HCT116 (cell line): ENCODE data around the gene HSDL2. TPM values are rescaled to one million over a fixed set of nuclear protein-coding genes. Genes with fewer than 3 reads are reported as not detected.

Source experiments
- ATAC-seq: fragments of 200-7000 bp; cut with Tn5 transposase; 2 replicates; pipeline ENCODE4 v1.9.1; 2020; ENCODE audit warnings: mild to moderate bottlenecking, moderate library complexity
- BruUV-seq: library from RNA; stranded (reverse); fragments of 400-500 nt; replicated peaks from 2 replicates; lab custom pipeline; 2021; lab: Mats Ljungman, UMichigan
- CTCF ChIA-PET: fragments of 300-600 bp; sonication (Branson Sonifier 250); formaldehyde crosslinking; loops from one replicate; lab custom pipeline; 2021; ENCODE audit warnings: antibody characterized with exemption; lab: Charles Lee
- POLR2A ChIA-PET: fragments of 300-600, 350-600 bp; sonication (Branson Sonifier 250); formaldehyde crosslinking; loops from one replicate; lab custom pipeline; 2021; ENCODE audit warnings: antibody characterized with exemption; lab: Charles Lee
- RAD21 ChIA-PET, 2 experiments: fragments of 300-600 bp; sonication (Branson Sonifier 250); formaldehyde crosslinking; loops; one replicate each; lab custom pipeline; 2023; ENCODE audit warnings: low total read pairs in 2 of 2; ENCODE audit not compliant: uncharacterized antibody in 2 of 2, unreplicated experiment in 2 of 2, low non-redundant PET in 1 of 2; lab: Charles Lee
- DNase-seq: peaks from one replicate; pipeline ENCODE4 v3.0.0-alpha.2; 2010; ENCODE audit warnings: low read depth, low spot score
- H2AFZ ChIP-seq: fragments of 200-600 bp; shearing (Covaris generic), sonication (generic); 2 replicates; pipeline ENCODE4 v1.6.1; 2017; ENCODE audit warnings: low read depth, mixed run types, mixed read lengths, antibody characterized with exemption, low read length; ENCODE audit not compliant: poor library complexity, severe bottlenecking
- H3K27ac ChIP-seq: 2 replicates; pipeline ENCODE4 v1.5.1; 2012; ENCODE audit warnings: low read depth, low read length
- H3K27me3 ChIP-seq: fragments of 200-600 bp; sonication (generic); 2 replicates; pipeline ENCODE4 v1.6.1; 2016; ENCODE audit warnings: mixed run types, low read length, mixed read lengths; ENCODE audit not compliant: insufficient read depth
- H3K36me3 ChIP-seq, 2 experiments: fragments of 200-500 bp in 1 of 2; fragments of 200-600 bp in 1 of 2; sonication (Bioruptor generic) in 1 of 2; sonication (generic) in 1 of 2; 2 replicates each; pipeline versions ENCODE4 v1.5.1 to v1.6.1; 2014 to 2016; ENCODE audit warnings: low read length in 2 of 2, inconsistent platforms in 1 of 2, mixed read lengths in 1 of 2, mixed run types in 1 of 2; ENCODE audit not compliant: insufficient read depth in 2 of 2, control insufficient read depth in 1 of 2
- H3K4me1 ChIP-seq, 2 experiments: fragments of 200-600 bp in 1 of 2; sonication (generic) in 1 of 2; 2 replicates each; pipeline versions ENCODE4 v1.5.1 to v1.6.1; 2012 to 2017; ENCODE audit warnings: low read length in 2 of 2, inconsistent platforms in 1 of 2, mild to moderate bottlenecking in 1 of 2, mixed read lengths in 1 of 2, mixed run types in 1 of 2, moderate library complexity in 1 of 2; ENCODE audit not compliant: insufficient read depth in 2 of 2, control insufficient read depth in 1 of 2
- H3K4me2 ChIP-seq: fragments of 200-600 bp; sonication (generic); 2 replicates; pipeline ENCODE4 v1.6.1; 2017; ENCODE audit warnings: mixed run types, low read length, mixed read lengths
- H3K4me3 ChIP-seq, 2 experiments: fragments of 200-600 bp in 1 of 2; sonication (generic) in 1 of 2; replicated peaks in 1 of 2; 2 replicates each; pipeline ENCODE4 v1.5.1; 2011 to 2016; ENCODE audit warnings: low read length in 2 of 2, control low read depth in 1 of 2, low read depth in 1 of 2, mild to moderate bottlenecking in 1 of 2, mixed read lengths in 1 of 2, mixed run types in 1 of 2
- H3K79me2 ChIP-seq: fragments of 200-600 bp; sonication (generic); 2 replicates; pipeline ENCODE4 v1.6.1; 2017; ENCODE audit warnings: mild to moderate bottlenecking, mixed run types, low read length, moderate library complexity, mixed read lengths; ENCODE audit not compliant: insufficient read depth
- H3K9ac ChIP-seq: fragments of 200-600 bp; sonication (generic); 2 replicates; pipeline ENCODE4 v1.6.1; 2016; ENCODE audit warnings: low read length, mixed read lengths
- H3K9me2 ChIP-seq: fragments of 200-600 bp; sonication (generic), shearing (Covaris generic); 2 replicates; pipeline ENCODE4 v1.6.1; 2017; ENCODE audit warnings: mixed run types, mild to moderate bottlenecking, moderate library complexity; ENCODE audit not compliant: insufficient read depth
- H3K9me3 ChIP-seq, 2 experiments: fragments of 200-500 bp in 1 of 2; fragments of 200-600 bp in 1 of 2; sonication (Bioruptor generic) in 1 of 2; sonication (generic) in 1 of 2; 2 replicates each; pipeline ENCODE4 v1.6.1; 2014 to 2017; ENCODE audit warnings: low read length in 2 of 2, mixed read lengths in 2 of 2, inconsistent platforms in 1 of 2, low read depth in 1 of 2, mild to moderate bottlenecking in 1 of 2, mixed run types in 1 of 2, moderate library complexity in 1 of 2; ENCODE audit not compliant: control insufficient read depth in 1 of 2, insufficient read depth in 1 of 2
- H4K20me1 ChIP-seq: fragments of 200-600 bp; sonication (generic), shearing (Covaris generic); 2 replicates; pipeline ENCODE4 v1.6.1; 2017; ENCODE audit warnings: mixed run types, mild to moderate bottlenecking, moderate library complexity; ENCODE audit not compliant: insufficient read depth
- CBX3 ChIP-seq: IDR thresholded peaks from 2 replicates; pipeline ENCODE4 v1.6.1; 2012; ENCODE audit warnings: low read depth
- CEBPB ChIP-seq: IDR thresholded peaks from 2 replicates; pipeline ENCODE4 v1.6.1; 2012; ENCODE audit warnings: low read depth
- EGR1 ChIP-seq: IDR thresholded peaks from 2 replicates; pipeline ENCODE4 v1.6.1; 2012; ENCODE audit warnings: low read depth
- ELF1 ChIP-seq: IDR thresholded peaks from 2 replicates; pipeline ENCODE4 v1.6.1; 2012; ENCODE audit warnings: low read depth, borderline replicate concordance
- EZH2phosphoT487 ChIP-seq: fragments of 200-600 bp; IDR thresholded peaks from 2 replicates; pipeline ENCODE4 v1.6.1; 2018; ENCODE audit warnings: antibody characterized with exemption, borderline replicate concordance
- FOSL1 ChIP-seq: IDR thresholded peaks from 2 replicates; pipeline ENCODE4 v1.6.1; 2012; ENCODE audit warnings: low read depth
- JUND ChIP-seq: IDR thresholded peaks from 2 replicates; pipeline ENCODE4 v1.6.1; 2012
- RAD21 ChIP-seq: IDR thresholded peaks from 2 replicates; pipeline ENCODE4 v1.6.1; 2012; ENCODE audit warnings: low read depth, mild to moderate bottlenecking
- SIN3A ChIP-seq: IDR thresholded peaks from 2 replicates; pipeline ENCODE4 v1.6.1; 2012; ENCODE audit warnings: low read depth
- YY1 ChIP-seq: IDR thresholded peaks from 2 replicates; pipeline ENCODE4 v1.6.1; 2011; ENCODE audit warnings: low read length, low read depth, moderate library complexity, mild to moderate bottlenecking; ENCODE audit not compliant: insufficient replicate concordance; ENCODE audit errors: extremely low read depth
- ZFX ChIP-seq: fragments of 450-650 bp; IDR thresholded peaks from 2 replicates; pipeline ENCODE4 v1.6.1; 2017
- intact Hi-C: fragments of 100-400 bp; cut with micrococcal nuclease; formaldehyde crosslinking; loops from 2 replicates; pipeline ENCODE4 v1.10.0; 2022
- total RNA-seq: library from RNA; stranded (reverse); gene quantifications from one replicate; pipeline ENCODE4 v1.2.1, GENCODE V29; 2021; ENCODE audit not compliant: unreplicated experiment
- TF ChIP-seq, protein P1 (sequence below), 3 experiments: fragments of 200-600 bp in 1 of 3; sonication (generic) in 1 of 3; IDR thresholded peaks in 2 of 3; conservative IDR thresholded peaks in 1 of 3; 2 replicates each; pipeline ENCODE4 v1.5.1; 2012 to 2017; ENCODE audit warnings: low read depth in 2 of 3, low read length in 2 of 3, antibody characterized with exemption in 1 of 3, borderline replicate concordance in 1 of 3, control low read depth in 1 of 3, mild to moderate bottlenecking in 1 of 3, mixed read lengths in 1 of 3, mixed run types in 1 of 3, moderate library complexity in 1 of 3; ENCODE audit not compliant: insufficient read depth in 1 of 3
- TF ChIP-seq, protein P2 (sequence below): IDR thresholded peaks from 2 replicates; pipeline ENCODE4 v1.6.1; 2011; ENCODE audit warnings: mild to moderate bottlenecking, low read length, moderate library complexity; ENCODE audit not compliant: insufficient replicate concordance; ENCODE audit errors: extremely low read depth

Gene HSDL2
- total RNA-seq, 1 experiment from 2014 or later: 33.9 TPM

DNA sequence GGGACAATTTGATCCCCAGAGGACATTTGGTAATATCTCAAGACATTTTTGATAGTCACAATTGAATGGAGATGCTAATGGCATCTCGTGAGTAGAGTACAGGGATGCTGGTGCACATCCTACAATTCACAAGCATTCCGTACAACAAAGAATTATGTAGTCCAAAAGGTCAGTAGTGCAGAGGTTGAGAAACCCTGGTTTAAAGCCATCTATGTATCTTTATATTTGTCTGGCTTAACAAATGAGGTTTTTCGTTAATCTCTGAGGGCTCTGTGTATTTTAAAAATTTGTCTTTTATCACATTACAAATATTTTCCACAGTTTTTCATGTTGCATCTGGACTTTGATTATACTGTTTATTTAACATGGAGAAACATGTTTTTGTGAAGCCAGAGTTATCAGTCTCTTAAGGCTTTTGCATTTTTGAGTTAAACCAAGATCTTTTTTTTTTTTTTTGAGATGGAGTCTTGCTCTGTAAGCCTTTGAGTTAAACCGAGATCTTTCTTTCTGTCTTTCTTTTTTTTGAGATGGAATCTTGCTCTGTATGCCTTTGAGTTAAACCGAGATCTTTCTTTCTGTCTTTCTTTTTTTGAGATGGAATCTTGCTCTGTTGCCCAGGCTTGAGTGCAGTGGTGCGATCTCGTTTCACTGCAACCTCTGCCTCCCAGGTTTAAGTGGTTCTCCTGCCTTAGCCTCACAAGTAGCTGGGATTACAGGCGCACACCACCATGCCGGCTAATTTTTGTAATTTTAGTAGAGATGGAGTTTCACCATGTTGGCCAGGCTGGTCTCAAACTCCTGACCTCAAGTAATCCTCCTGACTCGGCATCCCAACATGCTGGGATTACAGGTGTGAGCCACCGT lies 2.8 kb downstream of the HSDL2 start:
- intact Hi-C loops: no loop called here
- TF ChIP-seq EGR1 (no peak), EZH2phosphoT487 (no peak), FOSL1 (no peak), CBX3 (no peak), RAD21 (no peak), JUND (no peak)
- TSS peak; percentile 24 for BruUV-seq
- no peak for DNase-seq
- Histone ChIP-seq H3K9me2 (no peaks in the 10 kb centered on the region), H3K79me2 (peaks cover 63% of the 10 kb centered on the region), H4K20me1 (no peaks in the 10 kb centered on the region), H2AFZ (no peak overlapping the region), H3K4me1 (peaks cover 7 to 12% of the 10 kb centered on the region in 2 experiments; a peak in 3 of 4 replicates), H3K9ac (no peak overlapping the region), H3K4me3 (no peak overlapping the region), H3K36me3 (no peaks in the 10 kb centered on the region; a peak in 1 of 4 replicates), H3K9me3 (no peaks in the 10 kb centered on the region), H3K4me2 (no peak overlapping the region), H3K27me3 (no peaks in the 10 kb centered on the region), H3K27ac (no peak overlapping the region)
- ATAC-seq: no peak
- POLR2A ChIA-PET: no interaction called here
- RAD21 ChIA-PET: no interaction called here
- CTCF ChIA-PET: no interaction called here

DNA sequence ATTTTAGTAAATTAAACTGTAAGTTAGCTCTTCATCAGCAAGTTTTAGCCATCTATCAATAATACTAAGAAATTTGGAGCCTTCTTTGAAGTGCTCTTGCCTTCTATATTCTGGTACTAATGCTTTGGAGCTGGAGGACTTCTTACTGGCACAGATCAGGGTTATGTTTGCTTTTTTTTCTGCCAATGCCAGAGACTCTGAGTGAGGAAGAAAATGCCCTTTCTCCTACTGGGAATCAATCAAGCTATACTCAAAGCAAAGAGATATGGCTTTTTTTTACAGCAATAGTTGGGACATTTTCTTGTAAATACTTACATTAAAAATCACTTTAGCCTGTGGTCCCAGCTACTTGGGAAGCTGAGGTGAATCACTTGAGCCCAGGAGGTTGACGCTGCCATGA lies 4.3 kb downstream of the HSDL2 start:
- ChIA-PET RAD21 (no interaction called here), CTCF (no interaction called here), POLR2A (interaction anchor here (1.5 kb wide), 1 partner anchor 334 kb away, joined by 3 read pairs; the partner anchor contains the start of gene INIP)
- TF ChIP-seq ZFX (no peak), JUND (no peak), ELF1 (no peak), SIN3A (no peak), YY1 (no peak), CEBPB (no peak)
- TF ChIP-seq, protein P1, sequence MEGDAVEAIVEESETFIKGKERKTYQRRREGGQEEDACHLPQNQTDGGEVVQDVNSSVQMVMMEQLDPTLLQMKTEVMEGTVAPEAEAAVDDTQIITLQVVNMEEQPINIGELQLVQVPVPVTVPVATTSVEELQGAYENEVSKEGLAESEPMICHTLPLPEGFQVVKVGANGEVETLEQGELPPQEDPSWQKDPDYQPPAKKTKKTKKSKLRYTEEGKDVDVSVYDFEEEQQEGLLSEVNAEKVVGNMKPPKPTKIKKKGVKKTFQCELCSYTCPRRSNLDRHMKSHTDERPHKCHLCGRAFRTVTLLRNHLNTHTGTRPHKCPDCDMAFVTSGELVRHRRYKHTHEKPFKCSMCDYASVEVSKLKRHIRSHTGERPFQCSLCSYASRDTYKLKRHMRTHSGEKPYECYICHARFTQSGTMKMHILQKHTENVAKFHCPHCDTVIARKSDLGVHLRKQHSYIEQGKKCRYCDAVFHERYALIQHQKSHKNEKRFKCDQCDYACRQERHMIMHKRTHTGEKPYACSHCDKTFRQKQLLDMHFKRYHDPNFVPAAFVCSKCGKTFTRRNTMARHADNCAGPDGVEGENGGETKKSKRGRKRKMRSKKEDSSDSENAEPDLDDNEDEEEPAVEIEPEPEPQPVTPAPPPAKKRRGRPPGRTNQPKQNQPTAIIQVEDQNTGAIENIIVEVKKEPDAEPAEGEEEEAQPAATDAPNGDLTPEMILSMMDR (IDR thresholded peaks at IDR 0.05 in 2 of 3, conservative IDR thresholded peaks at IDR 0.05 in 1 of 3; ENCODE audit: borderline replicate concordance in 1 of 3, insufficient read depth in 1 of 3, low read depth in 2 of 3, low read length in 2 of 3): no peak
- TF ChIP-seq, protein P2, sequence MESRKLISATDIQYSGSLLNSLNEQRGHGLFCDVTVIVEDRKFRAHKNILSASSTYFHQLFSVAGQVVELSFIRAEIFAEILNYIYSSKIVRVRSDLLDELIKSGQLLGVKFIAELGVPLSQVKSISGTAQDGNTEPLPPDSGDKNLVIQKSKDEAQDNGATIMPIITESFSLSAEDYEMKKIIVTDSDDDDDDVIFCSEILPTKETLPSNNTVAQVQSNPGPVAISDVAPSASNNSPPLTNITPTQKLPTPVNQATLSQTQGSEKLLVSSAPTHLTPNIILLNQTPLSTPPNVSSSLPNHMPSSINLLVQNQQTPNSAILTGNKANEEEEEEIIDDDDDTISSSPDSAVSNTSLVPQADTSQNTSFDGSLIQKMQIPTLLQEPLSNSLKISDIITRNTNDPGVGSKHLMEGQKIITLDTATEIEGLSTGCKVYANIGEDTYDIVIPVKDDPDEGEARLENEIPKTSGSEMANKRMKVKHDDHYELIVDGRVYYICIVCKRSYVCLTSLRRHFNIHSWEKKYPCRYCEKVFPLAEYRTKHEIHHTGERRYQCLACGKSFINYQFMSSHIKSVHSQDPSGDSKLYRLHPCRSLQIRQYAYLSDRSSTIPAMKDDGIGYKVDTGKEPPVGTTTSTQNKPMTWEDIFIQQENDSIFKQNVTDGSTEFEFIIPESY: no peak
- Histone ChIP-seq H3K9ac (no peak overlapping the region), H3K4me3 (no peak overlapping the region), H3K36me3 (no peaks in the 10 kb centered on the region; a peak in 1 of 4 replicates), H3K9me2 (no peaks in the 10 kb centered on the region), H4K20me1 (no peaks in the 10 kb centered on the region), H3K4me2 (no peak overlapping the region), H3K79me2 (peaks cover 73% of the 10 kb centered on the region), H3K9me3 (no peaks in the 10 kb centered on the region), H3K27ac (no peak overlapping the region), H3K27me3 (no peaks in the 10 kb centered on the region), H2AFZ (no peak overlapping the region), H3K4me1 (peaks cover 0 to 6% of the 10 kb centered on the region in 2 experiments; a peak in 2 of 4 replicates)
- DNase-seq: no peak
- ATAC-seq: no peak
- BruUV-seq: no TSS peak
- intact Hi-C loops: no loop called here
